ENCODE results near the gene VSTM2B. TPM values are rescaled to one million over a fixed set of nuclear protein-coding genes. Genes with fewer than 3 reads are reported as not detected.

The VSTM2B gene
- polyA plus RNA-seq, 1 donor = 8.3 TPM

DNA sequence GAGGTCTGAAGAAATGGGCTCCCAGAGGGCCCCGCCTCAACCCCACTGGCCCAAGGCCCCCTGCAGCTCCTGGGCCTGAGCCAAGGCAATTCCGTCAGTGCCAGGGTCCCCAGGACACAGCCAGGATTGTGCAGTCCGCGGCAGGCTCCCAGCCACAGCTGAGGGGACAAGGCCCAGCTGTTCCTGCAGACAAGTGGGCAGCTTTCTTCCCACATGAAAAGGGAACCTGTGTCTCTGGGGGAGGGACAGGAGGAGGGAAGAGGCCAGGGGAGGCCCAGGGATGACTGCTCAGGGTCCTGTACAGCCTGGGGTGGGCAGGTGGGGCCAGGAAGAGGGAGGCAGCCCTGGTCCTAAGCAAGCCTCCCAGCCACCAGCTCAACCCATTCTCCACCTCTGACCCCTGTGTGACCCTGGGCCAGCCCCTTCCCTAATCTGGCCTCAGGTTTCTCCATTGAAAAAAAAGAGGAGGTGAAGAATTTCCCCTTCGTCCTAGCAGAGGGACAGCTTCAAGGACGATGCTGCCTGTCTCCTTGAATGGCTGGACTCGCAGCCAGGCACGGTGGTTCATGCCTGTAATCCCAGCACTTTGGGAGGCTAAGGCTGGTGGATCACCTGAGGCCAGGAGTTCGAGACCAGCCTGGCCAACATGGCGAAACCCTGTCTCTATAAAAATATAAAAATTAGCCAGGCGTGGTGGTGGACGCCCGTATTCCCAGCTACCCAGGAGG, 20.5 kb upstream of the VSTM2B start:
- no peaks in the 10 kb centered on the region for H3K36me3 ChIP-seq (ENCODE audit: control insufficient read depth, insufficient read depth, low read length)
- no peak for DNase-seq
- no CpG with 5 or more reads among the region's 13 CpGs for WGBS (ENCODE audit: insufficient coverage, low lambda C conversion rate)
- no peaks in the 10 kb centered on the region for H3K4me1 ChIP-seq (ENCODE audit: control insufficient read depth, insufficient read depth, low read length)
- H3K27me3 ChIP-seq (ENCODE audit: control insufficient read depth, insufficient read depth, low read length) = no peaks in the 10 kb centered on the region
- H3K27ac ChIP-seq (ENCODE audit: low read length) = no peak overlapping the region
- no peak overlapping the region for H3K4me3 ChIP-seq (ENCODE audit: low read length)
- H3K9me3 ChIP-seq (ENCODE audit: control insufficient read depth, low read depth, low read length) = no peaks in the 10 kb centered on the region

DNA sequence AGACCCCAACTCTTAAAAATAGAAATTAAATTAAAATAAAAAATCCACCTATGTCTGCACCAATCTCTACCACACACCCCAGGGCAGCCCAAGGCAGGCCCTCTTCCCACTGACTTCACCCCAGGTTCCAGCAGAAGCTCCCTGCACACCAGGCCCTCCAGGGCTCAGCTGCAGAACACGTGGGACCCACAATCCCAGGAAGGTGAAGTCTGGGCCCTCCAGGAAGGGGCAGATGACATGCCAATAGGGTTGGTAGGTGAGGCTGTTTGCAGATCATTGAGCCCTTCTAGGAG, 19.2 kb upstream of the VSTM2B start:
- no peak overlapping the region for H3K27ac ChIP-seq (ENCODE audit: low read length)
- no peak overlapping the region for H3K4me3 ChIP-seq (ENCODE audit: low read length)
- H3K9me3 ChIP-seq (ENCODE audit: control insufficient read depth, low read depth, low read length) = no peaks in the 10 kb centered on the region
- no peaks in the 10 kb centered on the region for H3K36me3 ChIP-seq (ENCODE audit: control insufficient read depth, insufficient read depth, low read length)
- no peaks in the 10 kb centered on the region for H3K4me1 ChIP-seq (ENCODE audit: control insufficient read depth, insufficient read depth, low read length)
- WGBS (ENCODE audit: insufficient coverage, low lambda C conversion rate) = no CpG with 5 or more reads among the region's 1 CpG
- no peaks in the 10 kb centered on the region for H3K27me3 ChIP-seq (ENCODE audit: control insufficient read depth, insufficient read depth, low read length)
- DNase-seq = no peak

DNA sequence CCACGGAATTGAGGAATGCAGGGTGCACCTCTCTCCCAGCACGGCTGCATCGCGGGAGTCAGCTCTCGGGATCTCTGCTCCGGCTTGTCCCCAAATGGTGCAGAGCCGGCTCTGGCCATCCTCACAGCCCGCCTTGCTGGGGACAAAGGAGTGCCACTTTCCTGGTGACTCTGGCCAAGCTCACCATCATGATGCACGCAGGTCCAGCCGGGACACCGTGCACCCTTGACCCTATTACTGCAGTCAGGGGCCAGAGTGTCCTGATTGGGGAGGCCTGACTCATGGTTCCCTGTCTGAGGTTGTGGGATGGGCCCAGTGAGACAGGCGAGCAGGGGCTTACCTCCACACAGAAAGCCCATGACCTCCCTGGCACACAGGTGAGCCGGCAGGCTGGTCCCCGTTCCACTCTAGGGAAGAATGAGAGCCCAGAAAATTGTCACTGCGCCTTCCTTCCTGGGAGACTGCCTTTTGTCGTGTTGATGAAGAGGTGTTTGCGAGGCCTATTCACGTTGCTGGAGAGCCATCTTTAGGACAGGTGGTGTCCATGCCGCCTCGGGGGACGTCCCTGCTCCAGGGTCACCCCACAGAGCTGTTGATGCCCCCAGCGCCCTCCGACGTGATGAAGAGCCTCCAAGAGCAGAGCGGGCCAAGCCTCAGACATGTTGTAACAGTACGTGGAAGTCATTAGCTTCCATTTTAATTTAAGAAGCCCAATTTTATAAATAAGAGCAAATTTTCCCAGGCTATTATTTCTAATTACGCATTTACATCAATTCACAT, 18.5 kb upstream of the VSTM2B start:
- no peak overlapping the region for H3K27ac ChIP-seq (ENCODE audit: low read length)
- H3K4me1 ChIP-seq (ENCODE audit: control insufficient read depth, insufficient read depth, low read length) = no peaks in the 10 kb centered on the region
- no peaks in the 10 kb centered on the region for H3K9me3 ChIP-seq (ENCODE audit: control insufficient read depth, low read depth, low read length)
- no peaks in the 10 kb centered on the region for H3K36me3 ChIP-seq (ENCODE audit: control insufficient read depth, insufficient read depth, low read length)
- H3K27me3 ChIP-seq (ENCODE audit: control insufficient read depth, insufficient read depth, low read length) = no peaks in the 10 kb centered on the region
- 90% methylated on average over 2 of the region's 27 CpGs for WGBS (ENCODE audit: insufficient coverage, low lambda C conversion rate)
- no peak for DNase-seq
- no peak overlapping the region for H3K4me3 ChIP-seq (ENCODE audit: low read length)

DNA sequence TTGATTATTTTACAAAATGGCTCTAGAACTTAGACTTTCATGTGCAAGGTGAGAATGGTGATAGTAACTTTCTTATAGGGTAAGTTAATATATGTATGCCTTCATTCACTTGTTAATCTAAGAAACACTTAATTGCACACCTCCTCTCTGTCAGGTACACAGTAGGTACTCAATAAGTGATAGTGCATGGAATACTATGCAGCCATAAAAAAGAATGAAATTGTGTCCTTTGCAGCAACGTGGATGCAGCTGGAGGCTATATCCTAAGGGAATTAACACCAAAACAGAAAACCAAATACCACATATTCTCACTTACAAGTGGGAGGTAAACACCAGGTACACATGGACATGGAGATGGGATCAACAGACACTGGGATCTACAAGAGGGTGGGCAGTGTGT, 17.6 kb upstream of the VSTM2B start:
- no peaks in the 10 kb centered on the region for H3K36me3 ChIP-seq (ENCODE audit: control insufficient read depth, insufficient read depth, low read length)
- no peak for DNase-seq
- no peak overlapping the region for H3K4me3 ChIP-seq (ENCODE audit: low read length)
- H3K4me1 ChIP-seq (ENCODE audit: control insufficient read depth, insufficient read depth, low read length) = no peaks in the 10 kb centered on the region
- H3K9me3 ChIP-seq (ENCODE audit: control insufficient read depth, low read depth, low read length) = no peaks in the 10 kb centered on the region
- H3K27me3 ChIP-seq (ENCODE audit: control insufficient read depth, insufficient read depth, low read length) = no peaks in the 10 kb centered on the region
- no CpG with 5 or more reads among the region's 1 CpG for WGBS (ENCODE audit: insufficient coverage, low lambda C conversion rate)
- no peak overlapping the region for H3K27ac ChIP-seq (ENCODE audit: low read length)

DNA sequence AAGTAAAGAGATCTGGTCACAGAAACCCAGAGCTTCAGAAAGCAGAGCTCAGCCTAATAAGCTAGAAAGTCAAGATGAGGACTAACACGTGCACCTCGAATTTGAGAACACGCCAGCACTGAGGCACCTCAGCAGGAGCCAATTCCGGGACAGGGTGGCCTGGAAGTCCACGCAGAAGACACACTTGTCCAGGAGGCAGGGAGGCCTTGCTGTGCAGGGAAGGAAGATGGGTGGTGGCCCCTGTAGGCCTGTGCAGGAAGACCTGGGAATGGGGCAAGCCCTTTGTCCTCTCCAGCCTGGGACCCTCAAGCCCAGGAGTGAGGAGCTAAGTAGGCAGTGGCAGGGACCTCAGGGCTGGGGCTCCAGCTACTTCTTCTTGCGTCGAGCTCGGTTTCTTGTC, 16.3 kb upstream of the VSTM2B start:
- no CpG with 5 or more reads among the region's 8 CpGs for WGBS (ENCODE audit: insufficient coverage, low lambda C conversion rate)
- no peaks in the 10 kb centered on the region for H3K9me3 ChIP-seq (ENCODE audit: control insufficient read depth, low read depth, low read length)
- no peak overlapping the region for H3K27ac ChIP-seq (ENCODE audit: low read length)
- no peaks in the 10 kb centered on the region for H3K27me3 ChIP-seq (ENCODE audit: control insufficient read depth, insufficient read depth, low read length)
- DNase-seq = no peak
- no peaks in the 10 kb centered on the region for H3K4me1 ChIP-seq (ENCODE audit: control insufficient read depth, insufficient read depth, low read length)
- no peak overlapping the region for H3K4me3 ChIP-seq (ENCODE audit: low read length)
- H3K36me3 ChIP-seq (ENCODE audit: control insufficient read depth, insufficient read depth, low read length) = no peaks in the 10 kb centered on the region

DNA sequence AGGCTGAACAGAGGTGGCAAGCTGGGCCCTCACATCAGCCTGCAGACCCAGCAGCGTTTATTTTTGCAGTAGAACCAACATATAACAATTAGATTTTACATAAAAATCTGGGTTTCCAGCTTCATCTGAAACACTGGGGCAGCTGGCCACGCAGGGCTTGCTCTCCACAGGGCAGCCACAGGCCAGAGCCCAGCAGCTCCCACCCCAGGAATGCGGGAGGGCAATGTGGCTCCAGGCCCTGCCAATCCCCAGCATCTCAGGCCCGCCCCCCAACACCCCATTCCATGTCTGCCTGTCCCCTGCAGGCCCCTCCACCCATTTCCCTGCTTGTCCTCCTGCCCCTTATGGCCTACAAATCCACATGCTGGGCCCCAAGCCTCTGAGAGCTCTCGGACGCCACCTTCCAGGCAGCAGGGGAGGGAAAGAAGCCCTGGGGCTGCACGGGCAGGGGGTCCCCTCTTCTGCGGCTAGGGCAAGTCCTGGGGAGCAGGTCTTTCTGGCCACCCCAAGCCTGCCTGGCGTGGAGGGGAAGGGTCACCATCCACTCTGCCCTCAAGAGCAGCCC, 15.0 kb upstream of the VSTM2B start:
- no peak for DNase-seq
- Histone ChIP-seq H3K9me3 (ENCODE audit: control insufficient read depth, low read depth, low read length) (no peaks in the 10 kb centered on the region), H3K4me1 (ENCODE audit: control insufficient read depth, insufficient read depth, low read length) (no peaks in the 10 kb centered on the region), H3K4me3 (ENCODE audit: low read length) (no peak overlapping the region), H3K27me3 (ENCODE audit: control insufficient read depth, insufficient read depth, low read length) (no peaks in the 10 kb centered on the region), H3K36me3 (ENCODE audit: control insufficient read depth, insufficient read depth, low read length) (no peaks in the 10 kb centered on the region), H3K27ac (ENCODE audit: low read length) (no peak overlapping the region)
- WGBS (ENCODE audit: insufficient coverage, low lambda C conversion rate) = 83% methylated on average over 1 of the region's 9 CpGs

DNA sequence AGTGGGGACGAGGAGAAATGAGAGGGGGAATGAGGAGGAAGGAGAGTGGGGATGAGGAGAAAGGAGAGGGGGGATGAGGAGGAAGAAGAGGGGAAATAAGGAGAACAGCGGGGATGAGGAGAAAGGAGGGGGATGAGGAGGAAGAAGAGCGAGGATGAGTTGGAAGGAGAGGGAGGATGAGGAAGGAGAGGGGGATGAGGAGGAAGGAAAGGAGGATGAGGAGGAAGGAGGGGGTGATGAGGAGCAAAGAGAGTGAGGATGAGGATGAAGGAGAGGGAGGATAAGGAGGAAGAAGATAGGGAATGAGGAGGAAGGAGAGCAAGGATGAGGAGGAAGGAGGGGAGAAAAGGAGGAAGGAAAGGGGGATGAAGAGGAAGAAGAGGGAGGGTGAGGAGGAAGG, 14.0 kb upstream of the VSTM2B start:
- no peak for DNase-seq
- Histone ChIP-seq H3K4me3 (ENCODE audit: low read length) (no peak overlapping the region), H3K4me1 (ENCODE audit: control insufficient read depth, insufficient read depth, low read length) (no peaks in the 10 kb centered on the region), H3K27ac (ENCODE audit: low read length) (no peak overlapping the region), H3K9me3 (ENCODE audit: control insufficient read depth, low read depth, low read length) (no peaks in the 10 kb centered on the region), H3K36me3 (ENCODE audit: control insufficient read depth, insufficient read depth, low read length) (no peaks in the 10 kb centered on the region), H3K27me3 (ENCODE audit: control insufficient read depth, insufficient read depth, low read length) (no peaks in the 10 kb centered on the region)
- WGBS (ENCODE audit: insufficient coverage, low lambda C conversion rate) = 86% methylated on average over 3 of the region's 3 CpGs

DNA sequence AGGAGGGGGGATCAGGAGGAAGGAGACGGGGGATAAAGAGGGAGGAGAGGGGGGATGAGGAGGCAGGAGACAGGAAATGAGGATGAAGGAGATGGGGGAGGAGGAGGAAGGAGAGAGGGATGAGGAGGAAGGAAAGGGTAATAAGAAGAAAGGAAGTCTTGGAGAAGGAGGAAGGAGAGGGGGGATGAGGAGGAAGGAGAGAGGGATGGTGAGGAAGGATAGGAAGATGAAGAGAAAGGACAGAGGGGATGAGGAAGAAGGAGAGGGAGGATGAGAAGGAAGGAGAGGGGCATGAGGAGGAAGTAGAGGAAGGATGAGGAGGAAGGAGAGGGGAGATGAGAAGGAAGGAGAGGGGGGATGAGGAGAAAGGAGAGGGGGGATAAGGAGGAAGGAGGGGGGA, 13.0 kb upstream of the VSTM2B start:
- no peaks in the 10 kb centered on the region for H3K27me3 ChIP-seq (ENCODE audit: control insufficient read depth, insufficient read depth, low read length)
- 88% methylated on average over 1 of the region's 1 CpG for WGBS (ENCODE audit: insufficient coverage, low lambda C conversion rate)
- H3K36me3 ChIP-seq (ENCODE audit: control insufficient read depth, insufficient read depth, low read length) = no peaks in the 10 kb centered on the region
- H3K9me3 ChIP-seq (ENCODE audit: control insufficient read depth, low read depth, low read length) = no peaks in the 10 kb centered on the region
- DNase-seq = no peak
- no peaks in the 10 kb centered on the region for H3K4me1 ChIP-seq (ENCODE audit: control insufficient read depth, insufficient read depth, low read length)
- H3K27ac ChIP-seq (ENCODE audit: low read length) = no peak overlapping the region
- H3K4me3 ChIP-seq (ENCODE audit: low read length) = no peak overlapping the region

DNA sequence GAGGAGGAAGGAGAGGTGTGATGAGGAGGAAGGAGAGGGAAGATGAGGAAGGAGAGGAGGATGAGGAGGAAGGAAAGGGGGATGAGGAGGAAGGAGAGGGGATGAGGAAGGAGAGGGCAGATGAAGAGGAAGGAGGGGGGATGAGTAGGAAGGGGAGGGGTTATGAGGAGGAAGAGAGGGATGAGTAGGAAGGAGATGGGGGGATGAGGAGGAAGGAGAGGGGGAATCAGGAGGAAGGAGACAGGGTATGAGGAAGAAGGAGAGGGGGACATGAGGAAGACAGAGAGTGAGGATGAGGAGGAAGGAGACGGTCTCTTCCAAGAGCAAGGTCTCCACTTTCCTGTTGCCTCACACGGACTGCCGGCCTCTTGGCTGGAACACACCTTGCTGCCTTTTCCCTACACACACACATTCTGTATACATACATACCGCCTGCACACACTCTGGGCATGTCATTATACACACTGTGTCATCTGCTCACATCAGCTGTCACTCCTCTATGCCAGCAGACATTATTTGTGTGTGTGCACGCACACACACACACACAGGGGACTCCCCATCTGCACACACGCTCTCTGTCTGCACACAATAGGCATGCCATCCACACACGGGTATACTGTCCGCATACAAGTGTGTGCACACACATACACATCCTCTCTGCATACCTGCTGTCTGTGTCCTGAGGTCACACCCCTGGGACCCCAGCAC, 11.1 kb upstream of the VSTM2B start:
- no peaks in the 10 kb centered on the region for H3K4me1 ChIP-seq (ENCODE audit: control insufficient read depth, insufficient read depth, low read length)
- no CpG with 5 or more reads among the region's 8 CpGs for WGBS (ENCODE audit: insufficient coverage, low lambda C conversion rate)
- DNase-seq = no peak

DNA sequence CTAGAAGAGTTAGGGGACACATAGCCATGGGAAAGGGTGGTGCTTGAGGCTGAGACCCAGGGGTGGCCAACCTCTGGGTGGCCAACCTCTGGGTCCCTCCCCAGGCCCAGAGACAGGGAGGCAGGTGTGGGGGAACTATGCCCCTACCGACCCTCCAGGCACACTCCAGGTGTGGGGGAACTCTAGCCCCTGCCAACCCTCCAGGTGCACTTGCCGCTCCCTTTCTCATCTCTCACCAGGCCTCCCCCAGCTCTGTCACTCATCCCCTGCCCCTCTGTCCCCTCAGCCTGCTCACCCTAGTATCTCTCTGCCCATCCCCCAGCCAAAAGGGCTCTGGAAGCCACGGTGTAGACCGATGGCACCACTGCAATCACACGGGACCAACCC, 10.6 kb upstream of the VSTM2B start:
- H3K36me3 ChIP-seq (ENCODE audit: control insufficient read depth, insufficient read depth, low read length) = no peaks in the 10 kb centered on the region
- H3K4me3 ChIP-seq (ENCODE audit: low read length) = no peak overlapping the region
- H3K4me1 ChIP-seq (ENCODE audit: control insufficient read depth, insufficient read depth, low read length) = no peaks in the 10 kb centered on the region
- WGBS (ENCODE audit: insufficient coverage, low lambda C conversion rate) = no CpG with 5 or more reads among the region's 5 CpGs
- H3K9me3 ChIP-seq (ENCODE audit: control insufficient read depth, low read depth, low read length) = no peaks in the 10 kb centered on the region
- no peak overlapping the region for H3K27ac ChIP-seq (ENCODE audit: low read length)
- no peaks in the 10 kb centered on the region for H3K27me3 ChIP-seq (ENCODE audit: control insufficient read depth, insufficient read depth, low read length)
- DNase-seq = no peak

More for the DNA sequence above, 11.1 kb upstream of the VSTM2B start:
- H3K36me3 ChIP-seq (ENCODE audit: control insufficient read depth, insufficient read depth, low read length) = no peaks in the 10 kb centered on the region
- no peaks in the 10 kb centered on the region for H3K9me3 ChIP-seq (ENCODE audit: control insufficient read depth, low read depth, low read length)
- H3K27me3 ChIP-seq (ENCODE audit: control insufficient read depth, insufficient read depth, low read length) = no peaks in the 10 kb centered on the region
- no peak overlapping the region for H3K27ac ChIP-seq (ENCODE audit: low read length)
- H3K4me3 ChIP-seq (ENCODE audit: low read length) = no peak overlapping the region
